Measurements from ENCODE around the gene STRC.
"Not testable (repeated sequence)": the region's sequence is repeated elsewhere in the genome, so short reads cannot be mapped to it uniquely, and the experiment has no call there.

STRC gene

GRCh38 chr15:43618700-43619099 is at the start of gene STRC:
TSS of gene STRC (minus strand) at chr15:43618800. CDS start at chr15:43618722, 78 bp downstream.
- not testable (repeated sequence) for DNase-seq

GRCh38 chr15:43666177-43666576 is 47.6 kb upstream of the STRC start:
- not testable (repeated sequence) for DNase-seq

- not testable (repeated sequence) for DNase-seq
Measured at GRCh38 chr15:43663333-43663732, 44.7 kb upstream of the STRC start.

GRCh38 chr15:43662293-43662692 is 43.7 kb upstream of the STRC start:
- not testable (repeated sequence) for DNase-seq

- DNase-seq, result not testable (repeated sequence)
Measured at GRCh38 chr15:43659727-43660126, 41.1 kb upstream of the STRC start.

GRCh38 chr15:43649430-43649926 is 30.9 kb upstream of the STRC start:
- DNase-seq, result not testable (repeated sequence)

- no peak for DNase-seq
Measured at GRCh38 chr15:43648649-43649429, 30.2 kb upstream of the STRC start, which contains the start of gene CATSPER2. TSS of gene CATSPER2 (minus strand) at chr15:43648844. CDS start at chr15:43648061, 783 bp downstream.

- DNase-seq, result not testable (repeated sequence)
Measured at GRCh38 chr15:43638464-43639204, 20.0 kb upstream of the STRC start.

GRCh38 chr15:43626937-43627336 is 8.3 kb upstream of the STRC start:
- DNase-seq, result not testable (repeated sequence)

GRCh38 chr15:43625106-43625505 is 6.5 kb upstream of the STRC start:
- DNase-seq, result no peak

GRCh38 chr15:43622068-43622799 is 3.6 kb upstream of the STRC start:
- DNase-seq, result peak; percentile 19

- not testable (repeated sequence) for DNase-seq
Measured at GRCh38 chr15:43617750-43618149, 850 bp downstream of the STRC start.

- peak; percentile 16 for DNase-seq
Measured at GRCh38 chr15:43602233-43602632, 16.4 kb downstream of the STRC start.

- DNase-seq, result not testable (repeated sequence)
Measured at GRCh38 chr15:43600200-43600599, 18.4 kb downstream of the STRC start.

- not testable (repeated sequence) for DNase-seq
Measured at GRCh38 chr15:43599131-43599530, 19.5 kb downstream of the STRC start.

GRCh38 chr15:43593328-43594190 is 25.0 kb downstream of the STRC start, which contains the start of gene CKMT1B:
TSS of gene CKMT1B (plus strand) at chr15:43594027. CDS start at chr15:43594219, 192 bp downstream.
- not testable (repeated sequence) for DNase-seq

- DNase-seq, result not testable (repeated sequence)
Measured at GRCh38 chr15:43592841-43593240, 25.8 kb downstream of the STRC start.

- DNase-seq, result not testable (repeated sequence)
Measured at GRCh38 chr15:43589778-43590466, 28.7 kb downstream of the STRC start, which contains the start of gene PPIP5K1. TSS of gene PPIP5K1 (minus strand) at chr15:43590208. CDS start at chr15:43584504, 5,704 bp downstream.

GRCh38 chr15:43574607-43575006 is 44.0 kb downstream of the STRC start:
- DNase-seq, result not testable (repeated sequence)

GRCh38 chr15:43566615-43567014 is 52.0 kb downstream of the STRC start:
- not testable (repeated sequence) for DNase-seq

GRCh38 chr15:43563793-43564192 is 54.8 kb downstream of the STRC start:
- not testable (repeated sequence) for DNase-seq
